KMS-11 (cell line): ENCODE results near the gene EFCC1.

ENCODE experiments used
- H2AFZ ChIP-seq: fragments of 200-600 bp; sonication (generic); 2 replicates; pipeline ENCODE4 v1.6.1; 2016; ENCODE audit warnings: antibody characterized with exemption, mixed run types, low read depth
- H3K27ac ChIP-seq: fragments of 200-600 bp; sonication (generic); 2 replicates; pipeline ENCODE4 v1.6.1; 2016; ENCODE audit warnings: mild to moderate bottlenecking, mixed run types
- H3K27me3 ChIP-seq: fragments of 200-600 bp; sonication (generic); 2 replicates; pipeline ENCODE4 v1.6.1; 2017; ENCODE audit warnings: mild to moderate bottlenecking, low read depth, mixed run types, moderate library complexity; ENCODE audit not compliant: insufficient read depth
- H3K36me3 ChIP-seq: fragments of 200-600 bp; sonication (generic); 2 replicates; pipeline ENCODE4 v1.6.1; 2017; ENCODE audit warnings: mild to moderate bottlenecking, mixed run types; ENCODE audit not compliant: insufficient read depth
- H3K4me1 ChIP-seq: fragments of 200-600 bp; sonication (generic); 2 replicates; pipeline ENCODE4 v1.6.1; 2016; ENCODE audit warnings: mild to moderate bottlenecking, low read depth, mixed run types; ENCODE audit not compliant: poor library complexity, severe bottlenecking
- H3K4me2 ChIP-seq: fragments of 200-600 bp; sonication (generic); 2 replicates; pipeline ENCODE4 v1.7.0; 2016; ENCODE audit warnings: mild to moderate bottlenecking, mixed run types
- H3K4me3 ChIP-seq: fragments of 200-600 bp; sonication (generic); IDR thresholded peaks from 2 replicates; pipeline ENCODE4 v1.6.1; 2017; ENCODE audit warnings: low read depth, low read length, mixed read lengths; ENCODE audit not compliant: insufficient read depth
- H3K79me2 ChIP-seq: fragments of 200-600 bp; sonication (generic); 2 replicates; pipeline ENCODE4 v1.6.1; 2016; ENCODE audit warnings: low read depth, mixed run types; ENCODE audit not compliant: insufficient read depth
- H3K9ac ChIP-seq: fragments of 200-600 bp; sonication (generic); 2 replicates; pipeline ENCODE4 v1.6.1; 2016; ENCODE audit warnings: mild to moderate bottlenecking, mixed run types
- H4K20me1 ChIP-seq: fragments of 200-600 bp; sonication (generic); 2 replicates; pipeline ENCODE4 v1.6.1; 2016; ENCODE audit warnings: mild to moderate bottlenecking, mixed run types; ENCODE audit not compliant: insufficient read depth
- CTCF ChIP-seq: fragments of 200-600 bp; sonication (generic); conservative IDR thresholded peaks from 2 replicates; pipeline ENCODE4 v1.6.1; 2017; ENCODE audit warnings: low read depth, mild to moderate bottlenecking, antibody characterized with exemption, low read length, moderate library complexity, mixed read lengths

The EFCC1 gene

GRCh38 chr3:128967748-128968355, 33.3 kb upstream of the EFCC1 start:
- no peak for TF ChIP-seq CTCF
- Histone ChIP-seq H3K27me3 (no peaks in the 10 kb centered on the region), H3K27ac (no peak overlapping the region), H3K79me2 (no peaks in the 10 kb centered on the region), H3K36me3 (no peaks in the 10 kb centered on the region), H2AFZ (no peak overlapping the region), H3K4me1 (peaks cover 8% of the 10 kb centered on the region), H3K4me2 (no peak overlapping the region), H3K9ac (no peak overlapping the region), H4K20me1 (no peaks in the 10 kb centered on the region), H3K4me3 (no peak overlapping the region)

DNA sequence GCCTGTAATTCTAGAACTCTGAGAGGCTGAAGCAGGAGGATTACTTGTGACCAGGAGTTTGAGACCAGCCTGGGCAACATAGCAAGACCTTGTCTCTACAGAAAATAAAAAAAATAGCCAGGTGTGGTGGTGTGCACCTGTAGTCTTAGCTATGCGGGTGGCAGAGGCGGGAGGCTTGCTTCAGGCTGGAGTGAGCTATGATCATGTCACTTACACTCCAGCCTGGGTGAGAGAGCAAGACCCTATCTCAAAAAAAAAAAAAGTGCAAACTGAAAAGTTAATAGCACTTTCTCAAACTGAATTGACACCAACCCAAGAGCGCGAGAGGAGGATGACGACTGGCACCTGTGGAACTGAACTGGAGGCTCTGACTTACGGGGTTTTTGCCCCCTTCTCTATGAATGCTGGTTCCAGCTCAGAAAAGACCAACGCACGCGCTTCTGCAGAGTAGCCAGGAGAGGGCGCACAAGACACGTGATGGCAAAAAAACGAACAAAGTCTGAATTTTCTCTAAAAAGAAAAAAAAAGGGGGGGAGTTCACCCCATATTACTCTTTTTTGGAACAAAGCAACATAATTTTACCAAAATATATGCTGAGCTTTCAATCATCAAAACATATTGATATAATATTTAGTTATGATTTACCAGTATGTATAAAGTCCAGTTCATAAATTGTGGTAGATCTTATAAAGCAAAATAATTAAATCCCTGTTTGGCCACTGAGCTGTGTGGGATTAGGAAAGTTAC, 30.9 kb upstream of the EFCC1 start:
- Histone ChIP-seq H3K27me3 (no peaks in the 10 kb centered on the region), H3K79me2 (no peaks in the 10 kb centered on the region), H2AFZ (no peak overlapping the region), H3K9ac (no peak overlapping the region), H3K4me1 (peaks cover 8% of the 10 kb centered on the region), H3K4me2 (no peak overlapping the region), H3K36me3 (no peaks in the 10 kb centered on the region), H4K20me1 (no peaks in the 10 kb centered on the region), H3K4me3 (no peak overlapping the region), H3K27ac (no peak overlapping the region)
- TF ChIP-seq CTCF = peak; percentile 97

- Histone ChIP-seq H2AFZ (no peak overlapping the region), H4K20me1 (no peaks in the 10 kb centered on the region), H3K4me1 (peaks cover 8% of the 10 kb centered on the region), H3K79me2 (no peaks in the 10 kb centered on the region), H3K4me3 (no peak overlapping the region), H3K27me3 (no peaks in the 10 kb centered on the region), H3K9ac (no peak overlapping the region), H3K27ac (no peak overlapping the region), H3K36me3 (no peaks in the 10 kb centered on the region), H3K4me2 (no peak overlapping the region)
- TF ChIP-seq CTCF = no peak
Observed at GRCh38 chr3:128970740-128971047, 30.4 kb upstream of the EFCC1 start.

DNA sequence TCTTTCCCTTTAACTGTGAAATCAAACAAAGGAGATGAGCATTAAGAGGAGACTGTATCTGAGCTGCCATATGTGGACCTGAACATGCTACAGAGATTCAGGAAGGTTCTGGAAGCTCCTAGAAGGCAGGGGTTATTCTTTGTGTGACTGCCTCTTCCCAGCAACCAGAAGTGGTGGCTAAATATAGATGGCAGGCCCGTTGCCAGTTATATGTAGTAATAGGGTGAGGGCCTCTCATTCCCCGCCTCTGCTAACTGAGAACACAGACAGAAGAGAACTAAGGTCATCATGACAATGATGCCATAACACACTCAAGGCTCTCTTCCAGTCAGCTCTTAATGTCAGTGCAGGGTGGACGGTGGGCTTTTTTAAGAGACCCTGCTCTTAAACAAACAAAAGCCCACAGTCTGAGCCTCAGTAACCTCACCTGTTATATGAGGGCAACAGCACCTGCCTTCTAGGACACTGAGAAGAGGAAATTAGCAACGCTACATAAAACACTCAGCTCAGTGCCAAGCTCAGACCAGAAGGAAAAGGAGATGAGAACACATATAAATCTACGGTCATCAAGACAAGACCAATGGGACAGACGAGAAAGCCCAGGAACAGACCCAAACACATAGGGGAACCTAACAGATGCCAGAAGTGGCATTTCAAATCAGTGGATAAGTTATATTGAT, 29.5 kb upstream of the EFCC1 start:
- Histone ChIP-seq H2AFZ (no peak overlapping the region), H3K27ac (no peak overlapping the region), H3K79me2 (no peaks in the 10 kb centered on the region), H4K20me1 (no peaks in the 10 kb centered on the region), H3K4me1 (peaks cover 8% of the 10 kb centered on the region), H3K4me3 (no peak overlapping the region), H3K9ac (no peak overlapping the region), H3K36me3 (no peaks in the 10 kb centered on the region), H3K27me3 (no peaks in the 10 kb centered on the region), H3K4me2 (no peak overlapping the region)
- no peak for TF ChIP-seq CTCF
